HG03520 (cell line): ENCODE results near the gene CDH4.
"Not testable (repeated sequence)": the region's sequence is repeated elsewhere in the genome, so short reads cannot be mapped to it uniquely, and the experiment has no call there.

Experiments used
- ATAC-seq: cut with Tn5 transposase; IDR thresholded peaks from one replicate; pipeline ENCODE4 v1.9.1; 2021; ENCODE audit warnings: mild to moderate bottlenecking, moderate library complexity; ENCODE audit not compliant: unreplicated experiment

Gene CDH4

GRCh38 chr20:61379898-61380544 is 128.0 kb downstream of the CDH4 start:
- ATAC-seq = no peak

- ATAC-seq = no peak
These were observed 128.5 kb downstream of the CDH4 start for GRCh38 chr20:61380545-61380915.

- no peak for ATAC-seq
These were observed 130.1 kb downstream of the CDH4 start for GRCh38 chr20:61382194-61382593.

- no peak for ATAC-seq
These were observed 133.2 kb downstream of the CDH4 start for GRCh38 chr20:61385296-61385695.

- ATAC-seq = no peak
These were observed 133.7 kb downstream of the CDH4 start for GRCh38 chr20:61385731-61386130.

GRCh38 chr20:61387204-61387953 is 135.3 kb downstream of the CDH4 start:
- no peak for ATAC-seq

- no peak for ATAC-seq
These were observed 135.9 kb downstream of the CDH4 start for GRCh38 chr20:61387954-61388348.

- ATAC-seq = no peak
These were observed 137.0 kb downstream of the CDH4 start for GRCh38 chr20:61389077-61389476.

- no peak for ATAC-seq
These were observed 139.1 kb downstream of the CDH4 start for GRCh38 chr20:61391185-61391584.

- ATAC-seq = no peak
These were observed 139.9 kb downstream of the CDH4 start for GRCh38 chr20:61391812-61392520.

GRCh38 chr20:61394088-61394799 is 142.2 kb downstream of the CDH4 start:
- no peak for ATAC-seq

- no peak for ATAC-seq
These were observed 144.3 kb downstream of the CDH4 start for GRCh38 chr20:61396262-61396848.

GRCh38 chr20:61397146-61397545 is 145.1 kb downstream of the CDH4 start:
- no peak for ATAC-seq

GRCh38 chr20:61397790-61398189 is 145.7 kb downstream of the CDH4 start:
- ATAC-seq = no peak

GRCh38 chr20:61399433-61399832 is 147.4 kb downstream of the CDH4 start:
- ATAC-seq = no peak

GRCh38 chr20:61400499-61400898 is 148.4 kb downstream of the CDH4 start:
- ATAC-seq = no peak

- ATAC-seq = no peak
These were observed 152.2 kb downstream of the CDH4 start for GRCh38 chr20:61404303-61404702.

- ATAC-seq = no peak
These were observed 152.9 kb downstream of the CDH4 start for GRCh38 chr20:61405007-61405406.

GRCh38 chr20:61406773-61407172 is 154.7 kb downstream of the CDH4 start:
- not testable (repeated sequence) for ATAC-seq

GRCh38 chr20:61407561-61407960 is 155.5 kb downstream of the CDH4 start:
- ATAC-seq = no peak
